Keratinocyte (primary cell): ENCODE results near the gene KIF1B. TPM values are rescaled to one million over a fixed set of nuclear protein-coding genes. Genes with fewer than 3 reads are reported as not detected.

Experiments used
- DNase-seq: peaks from one replicate; pipeline ENCODE4 v3.0.0-alpha.2; 2011; ENCODE audit warnings: low read depth, missing footprints, low spot score
- FAIRE-seq: peaks from 2 replicates; lab custom pipeline; 2011; peaks lifted over from hg19 to GRCh38; lab: Jason Lieb, UNC
- H2AFZ ChIP-seq: 2 replicates; pipeline ENCODE4 v1.6.0; 2012; ENCODE audit warnings: low read length, control low read depth, inconsistent platforms; ENCODE audit not compliant: control insufficient read depth
- H3K27ac ChIP-seq: 2 replicates; pipeline ENCODE4 v1.5.1; 2011; ENCODE audit warnings: low read length; ENCODE audit not compliant: control insufficient read depth, insufficient read depth
- H3K27me3 ChIP-seq: 3 replicates; pipeline ENCODE4 v1.6.0; 2011; ENCODE audit warnings: low read length; ENCODE audit not compliant: control insufficient read depth, insufficient read depth; ENCODE audit errors: extremely low read depth
- H3K36me3 ChIP-seq, 2 experiments: 2 replicates in 1 of 2; 3 replicates in 1 of 2; pipeline ENCODE4 v1.5.1; 2011; ENCODE audit warnings: low read length in 2 of 2, mild to moderate bottlenecking in 1 of 2; ENCODE audit not compliant: control insufficient read depth in 2 of 2, insufficient read depth in 2 of 2; ENCODE audit errors: extremely low read depth in 1 of 2
- H3K4me1 ChIP-seq: 3 replicates; pipeline ENCODE4 v1.5.1; 2011; ENCODE audit warnings: low read length; ENCODE audit not compliant: control insufficient read depth, insufficient read depth; ENCODE audit errors: extremely low read depth
- H3K4me2 ChIP-seq: 3 replicates; pipeline ENCODE4 v1.6.0; 2011; ENCODE audit warnings: low read depth, low read length; ENCODE audit not compliant: control insufficient read depth, insufficient read depth; ENCODE audit errors: extremely low read depth
- H3K4me3 ChIP-seq, 3 experiments: fragments of 200-600 bp in 1 of 3; sonication (generic) in 1 of 3; 2 replicates in 2 of 3; 3 replicates in 1 of 3; pipeline ENCODE4 v1.5.1; 2011 to 2016; ENCODE audit warnings: low read length in 3 of 3, mild to moderate bottlenecking in 3 of 3, control low read depth in 2 of 3, inconsistent platforms in 1 of 3, low read depth in 1 of 3, mixed read lengths in 1 of 3, mixed run types in 1 of 3, moderate library complexity in 1 of 3; ENCODE audit not compliant: control insufficient read depth in 2 of 3, insufficient read depth in 2 of 3; ENCODE audit errors: extremely low read depth in 1 of 3
- H3K79me2 ChIP-seq: 2 replicates; pipeline ENCODE4 v1.6.0; 2012; ENCODE audit warnings: low read length; ENCODE audit not compliant: control insufficient read depth, insufficient read depth
- H3K9ac ChIP-seq: 3 replicates; pipeline ENCODE4 v1.6.0; 2011; ENCODE audit warnings: low read length; ENCODE audit not compliant: control insufficient read depth, insufficient read depth; ENCODE audit errors: extremely low read depth
- H3K9me1 ChIP-seq: 3 replicates; pipeline ENCODE4 v1.6.0; 2011; ENCODE audit warnings: low read length; ENCODE audit not compliant: control insufficient read depth, insufficient read depth; ENCODE audit errors: extremely low read depth
- H3K9me3 ChIP-seq: 2 replicates; pipeline ENCODE4 v1.5.1; 2012; ENCODE audit warnings: low read depth, low read length; ENCODE audit not compliant: control insufficient read depth
- H4K20me1 ChIP-seq: 3 replicates; pipeline ENCODE4 v1.6.0; 2011; ENCODE audit warnings: low read length; ENCODE audit not compliant: control insufficient read depth, insufficient read depth; ENCODE audit errors: extremely low read depth
- EZH2 ChIP-seq: IDR thresholded peaks from one replicate; pipeline ENCODE4 v1.6.1; 2012; ENCODE audit warnings: inconsistent platforms, mild to moderate bottlenecking, low read length, moderate library complexity
- dilution Hi-C: fragments of 300-500 bp; cut with MboI; formaldehyde crosslinking; loops from one replicate; pipeline ENCODE4 v1.7.0; 2020; ENCODE audit warnings: low sequenced_read_pairs; ENCODE audit not compliant: extremely low pct_ligation_motif_present
- polyA plus RNA-seq, 5 experiments: library from polyadenylated mRNA; depleted of rRNA in 3 of 5; stranded (reverse) in 3 of 5; stranded (forward) in 1 of 5; unstranded in 1 of 5; fragments of >200 nt; gene quantifications; 1 replicate in 1 of 5; 2 replicates in 3 of 5; 3 replicates in 1 of 5; pipeline versions ENCODE4 v1.2.1 to v1.2.3, GENCODE V29; 2011 to 2012; ENCODE audit warnings: missing spikeins in 2 of 5, low read depth in 1 of 5, low replicate concordance in 1 of 5
- TF ChIP-seq, protein P1 (sequence below), 3 experiments: IDR thresholded peaks in 1 of 3; conservative IDR thresholded peaks in 1 of 3; optimal IDR thresholded peaks in 1 of 3; 2 replicates in 2 of 3; 3 replicates in 1 of 3; pipeline versions ENCODE3 to v1.5.1; 2011; ENCODE audit warnings: low read length in 3 of 3, mild to moderate bottlenecking in 3 of 3, moderate library complexity in 2 of 3, control low read depth in 1 of 3, inconsistent platforms in 1 of 3; ENCODE audit not compliant: insufficient read depth in 2 of 3; ENCODE audit errors: extremely low read depth in 1 of 3

The KIF1B gene
- polyA plus RNA-seq, 1 donor (not counting 4 experiments of a cell fraction or from before 2014, with no cell fraction given): 15.1 TPM

DNA sequence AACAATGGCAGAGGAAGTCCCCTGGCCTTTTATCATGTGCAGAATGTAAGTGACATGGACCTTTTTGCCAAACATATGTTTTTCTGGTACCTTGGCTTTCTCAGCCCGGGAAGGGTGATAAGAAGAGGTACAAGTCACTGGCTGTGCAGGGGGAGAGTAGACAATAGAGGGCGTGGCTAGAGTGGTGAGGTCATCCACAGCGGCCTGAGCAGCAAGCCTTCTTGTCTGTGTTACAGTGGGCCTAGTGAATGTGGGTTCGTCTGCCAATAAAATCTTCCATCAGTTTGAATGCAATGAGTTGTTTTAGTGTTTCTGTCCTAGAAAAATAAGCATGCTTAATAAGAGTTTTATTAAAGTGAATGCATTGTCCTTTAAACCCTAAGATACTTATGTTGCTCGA, 129.4 kb downstream of the KIF1B start:
- no peaks in the 10 kb centered on the region for H3K79me2 ChIP-seq
- no peaks in the 10 kb centered on the region for H3K27me3 ChIP-seq
- H3K4me2 ChIP-seq: no peak overlapping the region
- H3K27ac ChIP-seq: no peak overlapping the region
- no peaks in the 10 kb centered on the region for H3K4me1 ChIP-seq
- H3K4me3 ChIP-seq: no peak overlapping the region
- dilution Hi-C loops: no loop called here
- H2AFZ ChIP-seq: no peak overlapping the region
- TF ChIP-seq EZH2: no peak
- TF ChIP-seq, protein P1, sequence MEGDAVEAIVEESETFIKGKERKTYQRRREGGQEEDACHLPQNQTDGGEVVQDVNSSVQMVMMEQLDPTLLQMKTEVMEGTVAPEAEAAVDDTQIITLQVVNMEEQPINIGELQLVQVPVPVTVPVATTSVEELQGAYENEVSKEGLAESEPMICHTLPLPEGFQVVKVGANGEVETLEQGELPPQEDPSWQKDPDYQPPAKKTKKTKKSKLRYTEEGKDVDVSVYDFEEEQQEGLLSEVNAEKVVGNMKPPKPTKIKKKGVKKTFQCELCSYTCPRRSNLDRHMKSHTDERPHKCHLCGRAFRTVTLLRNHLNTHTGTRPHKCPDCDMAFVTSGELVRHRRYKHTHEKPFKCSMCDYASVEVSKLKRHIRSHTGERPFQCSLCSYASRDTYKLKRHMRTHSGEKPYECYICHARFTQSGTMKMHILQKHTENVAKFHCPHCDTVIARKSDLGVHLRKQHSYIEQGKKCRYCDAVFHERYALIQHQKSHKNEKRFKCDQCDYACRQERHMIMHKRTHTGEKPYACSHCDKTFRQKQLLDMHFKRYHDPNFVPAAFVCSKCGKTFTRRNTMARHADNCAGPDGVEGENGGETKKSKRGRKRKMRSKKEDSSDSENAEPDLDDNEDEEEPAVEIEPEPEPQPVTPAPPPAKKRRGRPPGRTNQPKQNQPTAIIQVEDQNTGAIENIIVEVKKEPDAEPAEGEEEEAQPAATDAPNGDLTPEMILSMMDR (optimal IDR thresholded peaks at IDR 0.05 in 1 of 3, IDR thresholded peaks at IDR 0.05 in 1 of 3, conservative IDR thresholded peaks at IDR 0.05 in 1 of 3; ENCODE audit: extremely low read depth in 1 of 3, insufficient read depth in 2 of 3, low read length in 3 of 3): no peak
- no peaks in the 10 kb centered on the region for H3K9me3 ChIP-seq
- H4K20me1 ChIP-seq: no peaks in the 10 kb centered on the region
- H3K36me3 ChIP-seq: peaks cover 8 to 13% of the 10 kb centered on the region in 2 experiments
- FAIRE-seq: no peak
- DNase-seq: no peak
- H3K9ac ChIP-seq: no peak overlapping the region
- no peaks in the 10 kb centered on the region for H3K9me1 ChIP-seq

DNA sequence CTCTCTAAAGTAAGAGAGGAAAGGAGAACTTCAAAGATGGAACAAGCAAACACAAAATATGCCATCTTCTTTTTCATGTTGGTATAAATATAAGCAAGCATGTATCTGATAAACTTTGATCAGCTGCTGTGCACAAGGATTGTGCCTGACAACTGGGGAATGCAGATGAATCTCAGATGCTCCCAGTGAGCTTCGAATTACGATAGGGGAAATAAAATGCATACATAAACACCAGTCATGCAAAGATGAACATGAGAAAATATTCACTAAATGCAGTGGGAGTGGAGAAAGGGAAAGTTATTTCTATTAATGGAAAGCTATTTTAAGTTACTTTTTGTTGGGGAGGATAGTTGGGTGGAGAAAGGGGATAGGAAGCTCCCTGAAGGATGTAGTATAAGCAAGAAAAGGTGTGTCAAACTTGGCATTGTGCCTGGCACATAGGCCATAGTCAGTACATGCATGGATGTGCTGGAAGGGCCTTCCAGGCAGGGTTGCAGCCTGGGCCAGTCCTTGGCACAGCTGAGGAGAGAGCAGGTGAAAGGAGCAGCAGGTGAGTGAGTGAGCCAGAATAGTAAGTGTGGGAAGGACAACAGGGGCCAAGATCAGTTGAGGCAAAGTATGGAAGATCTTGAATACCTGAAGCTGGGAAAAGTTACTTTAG, 130.7 kb downstream of the KIF1B start:
- DNase-seq (no peak), FAIRE-seq (no peak)
- Histone ChIP-seq H4K20me1 (no peaks in the 10 kb centered on the region), H3K4me3 (no peak overlapping the region), H2AFZ (no peak overlapping the region), H3K36me3 (peaks cover 11 to 13% of the 10 kb centered on the region in 2 experiments), H3K27ac (no peak overlapping the region), H3K9me1 (no peaks in the 10 kb centered on the region), H3K9ac (no peak overlapping the region), H3K4me2 (no peak overlapping the region), H3K4me1 (no peaks in the 10 kb centered on the region), H3K27me3 (no peaks in the 10 kb centered on the region), H3K9me3 (no peaks in the 10 kb centered on the region), H3K79me2 (no peaks in the 10 kb centered on the region)
- dilution Hi-C loops: no loop called here
- TF ChIP-seq, protein P1 (optimal IDR thresholded peaks at IDR 0.05 in 1 of 3, IDR thresholded peaks at IDR 0.05 in 1 of 3, conservative IDR thresholded peaks at IDR 0.05 in 1 of 3; ENCODE audit: extremely low read depth in 1 of 3, insufficient read depth in 2 of 3, low read length in 3 of 3): no peak
- TF ChIP-seq EZH2: no peak
